ENCODE measurements around the gene TBC1D22A.

DNA sequence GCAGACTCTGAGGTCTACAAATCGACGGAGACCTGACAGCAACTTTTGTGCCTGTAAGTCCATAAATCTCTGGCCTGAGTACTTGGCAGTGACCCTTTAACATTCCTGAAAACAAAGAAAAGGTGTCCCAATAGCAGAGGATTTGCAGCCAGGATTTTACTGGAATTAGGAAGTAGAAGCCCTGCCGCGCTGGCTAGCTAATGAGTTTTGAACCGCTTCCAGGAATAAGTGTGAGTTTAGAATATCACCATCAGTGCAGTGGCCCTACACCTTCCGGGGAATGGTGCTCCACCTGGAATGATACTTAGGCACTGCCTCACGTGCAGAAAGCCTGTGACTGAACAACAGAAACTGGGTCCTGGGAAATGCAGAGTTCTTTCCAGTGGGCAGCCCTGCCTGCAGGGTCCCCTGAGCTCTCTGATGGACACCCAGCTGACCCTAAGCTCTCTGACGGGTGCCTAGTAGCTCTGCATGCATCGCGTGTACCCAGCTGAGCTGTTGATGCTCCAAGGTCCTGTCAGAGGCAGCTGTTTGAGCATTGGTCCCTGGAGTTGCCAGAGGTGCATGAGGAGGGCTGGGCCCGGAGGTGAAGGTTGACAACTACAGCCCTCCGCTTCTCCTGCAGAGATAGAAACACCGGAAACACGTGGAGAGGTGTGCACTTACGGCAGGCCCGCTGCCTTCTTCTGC, 380.9 kb downstream of the TBC1D22A start:
- TF ChIP-seq, protein P1, sequence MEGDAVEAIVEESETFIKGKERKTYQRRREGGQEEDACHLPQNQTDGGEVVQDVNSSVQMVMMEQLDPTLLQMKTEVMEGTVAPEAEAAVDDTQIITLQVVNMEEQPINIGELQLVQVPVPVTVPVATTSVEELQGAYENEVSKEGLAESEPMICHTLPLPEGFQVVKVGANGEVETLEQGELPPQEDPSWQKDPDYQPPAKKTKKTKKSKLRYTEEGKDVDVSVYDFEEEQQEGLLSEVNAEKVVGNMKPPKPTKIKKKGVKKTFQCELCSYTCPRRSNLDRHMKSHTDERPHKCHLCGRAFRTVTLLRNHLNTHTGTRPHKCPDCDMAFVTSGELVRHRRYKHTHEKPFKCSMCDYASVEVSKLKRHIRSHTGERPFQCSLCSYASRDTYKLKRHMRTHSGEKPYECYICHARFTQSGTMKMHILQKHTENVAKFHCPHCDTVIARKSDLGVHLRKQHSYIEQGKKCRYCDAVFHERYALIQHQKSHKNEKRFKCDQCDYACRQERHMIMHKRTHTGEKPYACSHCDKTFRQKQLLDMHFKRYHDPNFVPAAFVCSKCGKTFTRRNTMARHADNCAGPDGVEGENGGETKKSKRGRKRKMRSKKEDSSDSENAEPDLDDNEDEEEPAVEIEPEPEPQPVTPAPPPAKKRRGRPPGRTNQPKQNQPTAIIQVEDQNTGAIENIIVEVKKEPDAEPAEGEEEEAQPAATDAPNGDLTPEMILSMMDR (IDR thresholded peaks at IDR 0.05; ENCODE audit: insufficient read depth, low read depth, low read length) = no peak
- TF ChIP-seq EZH2 (IDR thresholded peaks at IDR 0.05; ENCODE audit: insufficient read depth, low read length) = no peak

Data from astrocyte (in vitro differentiated cells and primary cell).